Hematopoietic multipotent progenitor cell treated with erythropoietin and hydrocortisone succinate and interleukin-3 and kit ligand, for 4 days (in vitro differentiated cells): ENCODE measurements around the gene FGGY.
"Not testable (repeated sequence)": the region's sequence is repeated elsewhere in the genome, so short reads cannot be mapped to it uniquely, and the experiment has no call there.

Experiments used
- DNase-seq: peaks from one replicate; pipeline ENCODE4 v3.0.0-alpha.2; 2015

The FGGY gene

DNA sequence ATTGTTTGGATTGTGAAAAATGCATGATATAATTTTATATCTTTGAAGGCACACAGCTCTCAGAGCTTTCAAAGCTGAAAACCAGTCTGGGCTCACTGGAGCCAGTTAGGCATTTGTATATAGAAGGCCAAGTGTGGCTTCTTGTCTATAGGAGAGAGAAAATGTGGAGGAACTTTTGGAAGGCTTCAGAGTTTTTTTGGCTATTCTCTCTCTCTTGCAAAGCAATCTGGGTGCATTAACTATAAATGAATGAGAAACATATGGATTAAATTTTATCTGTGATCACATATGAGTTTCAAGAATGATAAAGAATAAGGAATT is 301.2 kb downstream of the FGGY start:
- no peak for DNase-seq

DNA sequence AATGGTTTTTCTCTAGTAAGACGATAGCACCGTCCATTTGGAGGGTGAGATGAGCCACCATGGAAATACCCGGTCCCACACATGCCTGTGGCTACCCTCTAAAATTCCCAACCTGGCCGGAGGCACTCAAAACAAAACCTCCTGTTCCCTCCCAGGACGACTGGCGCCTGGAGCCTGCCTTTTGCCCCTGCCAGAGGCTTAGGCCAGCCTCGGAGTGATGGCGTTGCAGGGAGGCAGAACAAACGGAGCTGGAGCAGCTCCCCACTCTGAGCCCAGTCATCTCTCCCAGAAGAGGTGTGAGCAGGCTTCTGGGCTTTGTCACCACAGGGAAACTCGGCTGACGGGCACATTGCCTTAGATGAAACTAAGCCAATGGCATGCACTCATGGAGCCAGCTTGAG is 304.1 kb downstream of the FGGY start:
- no peak for DNase-seq

DNA sequence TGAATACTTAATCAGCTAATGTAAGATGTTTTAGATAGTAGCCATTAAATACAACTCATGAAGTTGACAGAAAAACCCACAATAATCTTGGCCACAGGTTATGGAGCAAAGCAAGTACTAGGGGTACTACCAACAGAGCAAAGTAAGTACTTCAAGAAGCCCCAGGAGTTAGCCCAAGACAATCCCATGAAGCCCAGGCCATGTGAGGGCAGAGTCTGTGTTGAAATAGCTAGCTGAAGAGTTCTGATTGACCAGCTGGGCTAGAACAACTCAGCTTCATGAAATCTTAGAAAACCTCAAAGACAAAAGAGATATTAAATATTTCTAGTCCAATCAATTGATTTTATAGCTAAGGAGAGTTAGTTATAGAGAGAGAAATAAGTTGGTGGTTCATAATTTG is 304.9 kb downstream of the FGGY start:
- no peak for DNase-seq

DNA sequence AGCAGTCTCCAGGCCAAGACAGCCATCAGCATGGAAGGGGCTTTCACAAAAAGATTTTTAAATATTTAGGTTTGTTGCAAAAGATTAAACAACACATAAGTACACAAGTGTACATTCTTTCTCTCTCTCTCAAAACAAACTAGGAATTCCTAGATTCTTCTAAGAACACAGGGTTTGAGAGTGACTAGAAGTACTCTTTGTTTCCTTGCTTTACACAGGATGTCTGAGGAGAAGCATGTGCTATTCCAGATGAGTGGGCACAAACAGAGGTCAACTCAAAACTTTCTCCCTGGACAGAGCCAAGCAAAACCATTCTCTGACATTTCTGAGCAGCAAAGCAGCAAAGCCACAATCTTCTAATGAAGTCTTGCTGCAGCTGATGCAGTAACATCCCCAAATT is 307.3 kb downstream of the FGGY start:
- DNase-seq: no peak

DNA sequence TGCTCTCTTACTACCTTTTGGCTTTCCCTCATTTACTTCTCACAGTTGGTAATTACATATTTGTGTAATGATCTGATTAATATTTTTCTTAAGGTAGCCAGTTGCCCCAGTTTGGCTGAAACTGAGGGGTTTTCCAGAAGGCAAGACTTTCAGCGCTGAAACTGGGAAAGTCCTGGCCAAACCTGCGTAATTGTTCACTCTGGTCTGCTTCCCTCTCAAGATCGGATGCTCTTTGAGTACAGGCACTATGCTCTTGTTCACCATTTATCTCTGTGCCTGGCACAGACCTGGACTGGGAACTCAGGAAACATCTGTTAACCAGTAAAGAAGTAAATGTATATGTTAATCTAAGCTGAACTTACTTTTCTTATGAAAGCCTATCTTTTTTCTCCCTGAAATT is 308.3 kb downstream of the FGGY start:
- no peak for DNase-seq

DNA sequence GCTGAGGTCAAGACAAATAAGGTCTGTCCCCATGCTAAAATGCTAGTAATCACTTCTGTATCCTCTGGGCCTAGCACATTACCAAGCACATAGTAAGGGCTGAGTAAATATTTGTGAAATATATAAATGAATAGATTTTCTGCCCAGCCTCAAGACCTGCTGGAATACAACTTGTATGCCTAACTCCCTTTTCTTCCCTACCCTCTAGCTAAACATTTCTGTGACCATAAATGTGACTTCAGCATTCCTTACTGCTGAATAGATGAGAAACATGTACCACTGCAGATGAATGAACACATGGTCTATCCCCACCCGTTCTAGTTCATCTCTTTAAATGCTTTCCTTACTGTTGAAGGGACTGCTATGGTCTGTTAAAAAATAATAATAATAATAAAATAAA is 308.9 kb downstream of the FGGY start:
- DNase-seq: no peak

DNA sequence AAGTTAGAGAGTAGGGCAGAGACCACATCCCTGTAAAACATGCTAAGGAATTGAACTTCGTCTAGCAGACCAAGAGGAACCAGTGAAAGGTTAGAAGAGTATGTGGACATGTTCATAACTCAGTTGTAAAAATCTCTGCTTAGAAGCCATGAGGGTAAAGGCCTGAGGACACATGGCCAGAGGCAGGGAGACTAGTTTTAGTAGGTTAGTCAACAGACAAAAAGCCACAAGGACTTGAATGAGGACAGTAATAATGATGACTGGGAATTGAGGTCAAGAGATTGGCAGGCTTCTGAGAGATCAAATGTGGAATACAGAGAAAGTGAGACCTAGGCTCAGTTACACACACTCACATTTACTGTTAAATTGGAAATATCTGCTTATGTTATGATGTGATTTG is 312.4 kb downstream of the FGGY start:
- no peak for DNase-seq

DNA sequence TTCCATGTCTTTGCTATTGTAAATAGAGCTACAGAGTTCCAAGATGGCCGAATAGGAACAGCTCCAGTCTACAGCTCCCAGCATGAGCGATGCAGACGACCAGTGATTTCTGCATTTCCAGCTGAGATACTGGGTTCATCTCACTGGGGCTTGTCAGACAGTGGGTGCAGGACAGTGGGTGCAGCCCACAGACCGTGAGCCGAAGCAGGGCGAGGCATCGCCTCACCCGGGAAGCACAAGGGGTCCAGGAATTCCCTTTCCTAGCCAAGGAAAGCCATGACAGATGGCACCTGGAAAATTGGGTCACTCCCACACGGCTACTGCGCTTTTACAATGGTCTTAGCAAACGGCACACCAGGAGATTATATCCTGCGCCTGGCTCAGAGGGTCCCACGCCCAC is 313.6 kb downstream of the FGGY start:
- DNase-seq: not testable (repeated sequence)

DNA sequence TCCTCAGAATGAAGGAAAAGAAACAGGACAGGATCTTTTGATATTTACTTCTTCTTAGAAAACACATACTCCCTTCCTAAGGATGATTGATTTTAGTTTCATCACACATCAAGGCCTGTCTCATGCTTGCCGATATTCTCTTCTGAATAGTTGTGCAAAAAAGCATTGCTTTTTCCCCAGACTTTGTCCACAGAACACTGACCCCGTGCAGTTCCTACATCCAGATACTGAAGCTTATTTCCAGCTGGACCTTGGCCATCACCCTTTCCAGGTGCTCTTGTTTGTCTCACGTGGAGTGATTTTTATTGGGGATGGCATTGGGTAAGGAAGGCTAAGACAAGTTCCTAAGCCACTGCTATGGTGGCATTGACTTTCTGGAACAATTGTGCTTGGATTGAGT is 320.5 kb downstream of the FGGY start:
- DNase-seq: no peak

DNA sequence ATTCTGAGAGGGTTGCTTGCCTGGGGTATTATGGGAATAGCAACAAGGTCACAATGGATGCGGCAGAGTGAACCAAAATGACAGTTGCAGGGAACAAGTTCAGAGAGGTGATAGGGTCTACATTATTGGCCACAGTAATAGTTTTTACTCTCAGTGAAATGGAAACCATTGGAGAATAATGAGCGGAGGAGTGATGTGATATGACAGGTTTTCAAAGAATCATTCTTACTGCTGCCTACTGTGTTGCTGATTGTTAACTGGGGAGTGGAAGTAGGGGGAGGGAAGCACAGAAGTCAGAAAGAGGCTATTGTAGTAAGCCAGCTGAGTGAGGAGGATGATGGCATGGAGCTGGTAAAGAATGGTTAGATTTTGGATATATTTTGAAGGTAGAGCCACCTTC is 322.7 kb downstream of the FGGY start:
- DNase-seq: no peak

DNA sequence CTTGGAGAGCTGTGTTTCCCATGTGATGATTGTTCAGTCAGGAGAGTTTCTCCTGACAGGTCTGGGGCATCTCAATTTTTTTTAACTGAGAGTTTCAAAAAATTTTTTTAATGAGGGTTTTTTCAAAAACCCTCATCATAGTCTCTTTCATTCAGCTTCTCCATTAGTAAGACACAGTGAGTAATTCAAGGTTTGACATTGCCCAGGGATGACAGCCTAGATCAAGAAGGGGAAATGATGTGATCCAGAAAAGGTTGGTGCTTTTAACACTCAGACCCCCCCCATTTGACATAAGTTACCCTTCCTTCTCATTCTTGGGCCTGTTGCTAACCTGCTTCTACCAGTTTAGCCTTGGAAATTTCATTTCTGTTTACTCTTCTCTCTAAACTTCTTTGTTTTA is 328.5 kb downstream of the FGGY start:
- no peak for DNase-seq

DNA sequence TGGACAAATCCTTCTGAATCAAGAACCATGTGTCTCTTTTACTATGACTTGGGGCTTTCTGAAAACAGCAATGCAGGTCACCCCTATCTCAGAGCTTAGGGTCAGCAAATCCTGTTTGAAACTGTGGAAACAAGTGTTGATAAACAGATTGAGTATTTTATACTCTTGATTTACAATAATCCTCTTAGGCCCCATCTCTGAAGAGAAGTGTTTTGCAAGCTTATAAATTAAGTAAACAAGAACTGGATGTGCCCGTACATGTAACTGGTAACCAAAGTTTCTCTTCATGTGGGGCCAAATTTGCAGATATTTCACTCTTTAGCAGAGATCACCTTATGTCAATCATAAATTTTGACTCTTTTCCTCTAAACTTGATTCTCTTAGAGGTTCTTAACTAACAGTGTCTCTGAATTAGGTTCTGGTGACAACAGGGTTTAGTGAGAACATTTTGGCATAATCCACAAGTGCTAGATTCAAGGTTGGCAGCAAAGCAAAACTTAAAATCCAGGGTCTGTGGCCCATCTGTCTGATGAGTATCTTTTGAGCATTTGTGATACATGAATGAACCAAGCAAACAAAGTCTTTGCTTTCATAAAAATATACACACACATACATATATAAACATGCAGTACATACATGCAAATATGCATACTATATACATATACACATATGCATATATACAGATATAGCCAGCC is 334.8 kb downstream of the FGGY start:
- no peak for DNase-seq

DNA sequence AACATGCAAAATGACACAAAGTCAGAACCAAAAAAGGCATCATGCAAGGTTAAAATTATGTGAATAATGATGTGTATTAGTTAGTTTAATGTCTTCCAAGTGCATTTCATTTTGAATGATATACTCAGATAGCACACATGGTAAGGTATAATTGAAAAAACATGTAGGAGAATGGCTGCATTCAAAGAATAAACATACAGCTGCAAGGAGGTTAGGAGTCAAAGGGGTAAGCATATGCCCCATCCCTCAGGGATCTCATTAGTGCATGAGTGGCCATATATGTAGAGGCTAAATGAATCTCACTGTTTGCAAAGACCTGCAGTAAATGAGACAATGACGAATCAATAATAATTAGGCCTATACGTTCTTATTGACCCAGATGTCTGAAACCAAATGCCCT is 338.2 kb downstream of the FGGY start:
- no peak for DNase-seq

DNA sequence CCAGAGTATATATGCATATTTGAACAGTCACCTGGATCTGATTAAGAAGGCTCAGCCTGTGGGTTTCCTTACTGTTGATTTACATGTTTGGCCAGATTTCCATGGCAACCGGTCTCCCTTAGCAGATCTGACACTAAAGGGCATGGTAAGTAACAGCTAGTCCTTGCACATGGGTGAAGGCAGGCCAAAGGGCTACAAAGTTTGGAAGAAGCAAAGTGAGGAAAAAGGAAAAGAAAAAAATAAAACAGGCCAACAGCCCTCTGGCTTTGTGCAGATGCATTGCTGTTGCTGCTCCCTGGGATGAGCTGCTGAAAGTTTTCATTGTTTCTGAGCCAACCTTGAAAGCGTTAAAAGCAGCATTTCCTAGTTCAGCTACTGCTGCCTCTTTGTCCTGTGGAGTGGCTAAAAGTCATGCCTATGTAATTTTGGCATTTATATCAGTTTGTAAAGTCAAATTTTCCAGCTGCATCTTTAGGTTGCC is 341.4 kb downstream of the FGGY start:
- peak; percentile 19 for DNase-seq

DNA sequence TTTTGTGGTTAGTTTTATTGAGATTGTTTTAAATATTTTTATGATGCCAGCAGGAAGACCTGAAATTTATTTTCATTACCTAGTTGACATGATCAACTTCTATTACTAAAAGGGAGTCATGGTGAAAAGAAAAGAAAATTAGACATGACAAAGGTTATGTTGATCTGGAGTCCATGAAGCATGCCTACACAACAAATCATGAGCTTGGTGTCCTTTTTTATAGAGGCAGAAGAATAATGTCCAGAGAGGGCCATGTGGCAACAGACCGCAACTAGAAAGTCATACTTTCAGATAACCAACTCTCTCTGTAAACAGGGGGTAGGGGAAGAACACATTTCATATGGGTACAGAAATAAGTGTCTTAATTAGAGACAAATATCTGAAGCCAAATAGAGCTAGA is 342.4 kb downstream of the FGGY start:
- no peak for DNase-seq

DNA sequence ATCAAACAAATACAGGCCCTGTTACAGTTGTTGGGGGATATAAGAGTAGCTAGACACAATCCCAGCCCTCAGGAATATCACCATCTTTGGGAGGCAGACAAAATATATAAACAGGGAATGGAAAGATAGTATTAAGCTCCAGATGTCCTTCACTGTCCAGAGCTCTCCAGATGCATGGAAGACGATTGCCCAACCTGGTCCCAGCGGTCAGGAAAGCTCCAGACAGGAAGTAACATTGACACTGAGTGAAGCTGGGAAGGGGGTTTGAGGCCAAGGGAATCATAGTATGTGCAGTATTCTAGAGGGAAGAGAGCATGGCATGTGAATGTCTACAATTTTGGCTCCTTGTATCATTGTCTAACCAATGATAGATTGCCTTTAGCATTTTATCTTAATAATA is 344.0 kb downstream of the FGGY start:
- DNase-seq: no peak

DNA sequence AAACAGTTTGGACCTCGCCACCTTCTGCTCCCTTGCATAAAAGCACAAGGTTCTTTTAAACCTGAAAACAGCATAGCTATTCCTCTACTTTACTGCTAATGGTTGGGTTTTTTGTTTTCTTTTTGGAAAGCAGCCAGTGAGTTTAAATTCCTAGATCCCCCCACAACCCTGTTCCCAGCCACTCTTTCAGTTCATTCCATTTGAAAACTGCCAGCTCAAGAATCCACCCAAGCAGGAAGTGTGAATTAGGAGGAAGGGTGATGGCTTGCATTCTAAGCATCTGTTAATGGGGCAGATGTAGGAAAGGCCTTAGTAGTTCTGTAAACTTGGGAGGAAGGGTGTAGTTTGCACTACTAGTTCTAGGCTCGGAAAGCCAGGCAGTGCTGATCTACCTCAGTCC is 344.9 kb downstream of the FGGY start:
- DNase-seq: no peak

DNA sequence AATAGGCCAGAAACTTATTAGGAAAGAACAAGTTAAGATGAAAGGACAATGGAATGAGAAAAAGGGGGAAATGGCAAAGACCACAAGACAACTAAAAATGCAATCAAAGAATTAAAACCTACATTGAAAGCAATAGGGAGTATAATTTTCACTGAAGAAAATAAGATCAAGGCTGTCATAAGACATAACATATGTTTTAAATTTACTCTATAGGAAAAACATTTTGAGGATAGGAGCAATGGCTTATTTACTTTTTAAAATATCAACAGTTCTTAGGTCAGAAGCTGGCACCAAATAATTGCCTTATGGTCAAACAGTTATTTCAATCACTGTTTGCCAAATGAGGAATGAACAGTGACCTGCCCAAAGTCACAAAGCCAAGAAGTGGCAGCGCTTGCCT is 346.6 kb downstream of the FGGY start:
- DNase-seq: no peak

DNA sequence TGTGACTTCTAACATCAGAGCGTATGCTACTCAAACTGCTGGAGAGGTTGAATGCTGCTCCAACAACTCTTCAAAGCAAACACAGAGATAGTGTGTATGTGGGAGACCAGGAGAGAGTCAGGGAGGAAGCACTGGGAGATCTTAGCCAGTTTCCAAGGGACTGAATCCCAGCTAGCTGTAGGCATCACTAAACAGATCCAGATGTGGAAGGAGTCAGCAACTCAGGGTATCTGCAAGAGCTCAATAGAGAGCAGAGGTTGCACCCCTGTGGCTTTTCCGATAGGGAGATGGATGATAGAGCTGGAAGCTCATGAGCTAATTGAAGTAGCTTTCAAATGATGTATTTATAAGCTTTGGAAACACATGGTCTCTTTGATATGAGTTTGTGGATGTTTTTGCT is 349.0 kb downstream of the FGGY start:
- no peak for DNase-seq

DNA sequence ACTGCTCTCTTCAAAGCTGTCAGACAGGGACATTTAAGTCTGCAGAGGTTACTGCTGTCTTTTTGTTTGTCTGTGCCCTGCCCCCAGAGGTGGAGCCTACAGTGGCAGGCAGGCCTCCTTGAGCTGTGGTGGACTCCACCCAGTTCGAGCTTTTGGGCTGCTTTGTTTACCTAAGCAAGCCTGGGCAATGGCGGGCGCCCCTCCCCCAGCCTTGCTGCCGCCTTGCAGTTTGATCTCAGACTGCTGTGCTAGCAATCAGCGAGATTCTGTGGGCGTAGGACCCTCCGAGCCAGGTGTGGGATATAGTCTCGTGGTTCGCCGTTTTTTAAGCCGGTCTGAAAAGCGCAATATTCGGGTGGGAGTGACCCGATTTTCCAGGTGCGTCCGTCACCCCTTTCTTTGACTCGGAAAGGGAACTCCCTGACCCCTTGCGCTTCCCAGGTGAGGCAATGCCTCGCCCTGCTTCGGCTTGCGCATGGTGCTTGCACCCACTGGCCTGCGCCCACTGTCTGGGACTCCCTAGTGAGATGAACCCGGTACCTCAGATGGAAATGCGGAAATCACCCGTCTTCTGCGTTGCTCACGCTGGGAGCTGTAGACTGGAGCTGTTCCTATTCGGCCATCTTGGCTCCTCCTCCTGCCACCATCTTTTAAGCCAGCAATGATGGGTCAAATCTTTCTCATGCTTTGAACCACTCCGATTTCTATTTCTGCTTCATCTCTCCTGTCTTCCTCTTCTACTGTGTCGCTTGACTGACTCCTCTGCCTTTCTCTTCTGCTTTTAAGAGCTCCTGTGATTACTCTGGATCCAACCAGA is 356.5 kb downstream of the FGGY start:
- not testable (repeated sequence) for DNase-seq

DNA sequence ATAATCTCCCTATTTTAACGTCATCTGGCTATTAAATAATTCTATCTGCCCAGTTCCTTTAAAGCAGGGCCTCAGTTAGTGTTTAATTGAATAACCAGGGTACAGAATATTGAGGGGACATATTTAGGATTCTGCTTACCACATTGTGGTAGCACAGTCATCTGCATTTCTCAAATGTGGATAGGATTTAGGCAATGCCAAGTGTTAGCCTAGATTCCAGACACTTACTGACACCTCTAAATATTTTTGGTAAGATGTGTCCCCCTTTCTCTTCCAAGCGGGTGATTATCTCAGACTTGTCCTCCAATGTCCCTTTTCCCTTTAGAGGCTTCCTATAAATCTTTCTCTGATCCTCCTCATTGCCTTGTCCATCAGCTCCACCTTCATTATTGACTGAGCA is 357.1 kb downstream of the FGGY start:
- no peak for DNase-seq

DNA sequence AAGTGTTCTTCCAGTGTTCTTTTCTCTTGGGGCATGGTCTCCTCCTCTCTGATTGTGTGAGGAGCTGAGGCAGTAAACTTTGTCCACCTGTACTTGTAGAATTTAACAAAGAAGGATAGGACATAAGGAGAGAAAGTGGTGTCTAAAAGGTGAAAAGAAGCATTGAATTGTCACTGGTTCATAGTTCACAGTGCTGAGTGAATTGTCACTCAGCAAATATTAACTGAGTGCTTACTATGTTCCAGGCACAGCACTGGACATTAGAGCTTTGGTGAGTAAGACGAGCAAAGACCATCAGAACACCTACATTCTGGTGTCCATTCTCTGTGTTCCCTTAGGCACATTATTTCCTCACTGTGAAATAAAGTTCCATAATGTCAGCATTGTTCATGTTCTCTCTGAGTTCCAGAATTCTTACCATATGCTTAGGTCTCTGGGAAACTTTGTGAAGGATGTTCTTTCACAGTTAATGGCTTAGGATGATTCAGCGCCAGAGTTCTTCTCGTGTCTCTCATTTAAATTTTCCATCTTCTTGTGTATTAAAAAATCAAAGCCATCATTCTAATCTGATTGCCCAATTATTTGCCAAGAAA is 361.1 kb downstream of the FGGY start:
- no peak for DNase-seq

DNA sequence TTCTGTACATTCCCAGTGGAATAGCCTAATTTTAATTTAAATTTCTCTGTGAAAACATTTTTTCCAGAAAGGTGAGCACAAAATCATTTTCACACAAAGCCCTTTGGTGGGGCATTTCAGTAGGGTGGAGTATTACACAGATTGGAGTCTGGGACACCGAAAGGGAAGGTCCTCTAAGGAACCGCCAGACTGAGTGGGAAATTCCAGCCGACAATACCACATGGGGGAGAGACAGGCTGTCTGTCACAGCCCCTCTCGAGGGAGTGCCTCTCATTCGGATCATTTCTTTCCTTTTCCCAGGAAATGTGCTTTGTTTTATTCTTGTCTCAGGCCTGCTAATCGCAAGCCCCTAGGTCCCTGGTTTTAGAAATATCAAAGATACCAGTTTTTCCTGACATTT is 367.3 kb downstream of the FGGY start:
- no peak for DNase-seq

DNA sequence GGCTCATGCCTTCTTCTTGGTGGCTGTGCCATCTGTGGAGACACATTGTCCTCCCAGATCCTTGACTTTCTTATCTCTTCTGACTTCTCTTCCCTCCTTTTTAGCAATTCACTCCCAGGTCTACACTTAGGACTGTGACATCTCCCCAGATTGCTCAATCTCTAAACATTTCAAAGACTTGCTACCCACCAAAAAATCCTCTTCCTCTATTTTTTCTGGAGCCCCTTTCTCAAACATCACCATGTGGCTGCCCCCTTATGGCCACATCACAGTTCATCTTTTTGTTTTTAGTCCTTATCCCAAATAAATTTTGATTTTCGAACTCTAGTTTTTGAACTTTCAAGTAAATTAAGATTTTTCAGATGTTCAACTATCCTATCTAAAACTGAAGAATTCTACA is 369.2 kb downstream of the FGGY start:
- DNase-seq: peak; percentile 57
